Measurements from ENCODE around the gene FADS6.

DNA sequence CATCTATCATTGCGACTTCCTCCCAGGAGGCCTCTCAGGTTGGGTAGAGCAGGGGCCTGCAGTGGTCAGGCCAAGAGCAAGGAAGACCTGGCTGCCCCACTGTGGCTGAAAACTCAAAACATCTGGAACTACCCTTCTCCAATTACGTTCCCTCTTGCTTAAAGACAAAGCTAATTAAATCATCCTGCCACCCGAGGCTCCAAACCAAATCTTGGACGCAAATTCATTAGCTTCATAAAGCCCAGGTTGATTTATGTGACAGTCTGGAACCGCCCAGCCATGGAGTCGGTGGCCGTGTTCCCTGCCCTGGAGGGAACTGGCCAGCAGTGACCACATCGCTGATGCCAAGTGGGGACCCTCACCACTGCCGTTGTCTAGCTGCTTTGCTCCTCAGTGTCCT lies 55.2 kb downstream of the FADS6 start:
- TF ChIP-seq, protein P1, sequence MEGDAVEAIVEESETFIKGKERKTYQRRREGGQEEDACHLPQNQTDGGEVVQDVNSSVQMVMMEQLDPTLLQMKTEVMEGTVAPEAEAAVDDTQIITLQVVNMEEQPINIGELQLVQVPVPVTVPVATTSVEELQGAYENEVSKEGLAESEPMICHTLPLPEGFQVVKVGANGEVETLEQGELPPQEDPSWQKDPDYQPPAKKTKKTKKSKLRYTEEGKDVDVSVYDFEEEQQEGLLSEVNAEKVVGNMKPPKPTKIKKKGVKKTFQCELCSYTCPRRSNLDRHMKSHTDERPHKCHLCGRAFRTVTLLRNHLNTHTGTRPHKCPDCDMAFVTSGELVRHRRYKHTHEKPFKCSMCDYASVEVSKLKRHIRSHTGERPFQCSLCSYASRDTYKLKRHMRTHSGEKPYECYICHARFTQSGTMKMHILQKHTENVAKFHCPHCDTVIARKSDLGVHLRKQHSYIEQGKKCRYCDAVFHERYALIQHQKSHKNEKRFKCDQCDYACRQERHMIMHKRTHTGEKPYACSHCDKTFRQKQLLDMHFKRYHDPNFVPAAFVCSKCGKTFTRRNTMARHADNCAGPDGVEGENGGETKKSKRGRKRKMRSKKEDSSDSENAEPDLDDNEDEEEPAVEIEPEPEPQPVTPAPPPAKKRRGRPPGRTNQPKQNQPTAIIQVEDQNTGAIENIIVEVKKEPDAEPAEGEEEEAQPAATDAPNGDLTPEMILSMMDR (IDR thresholded peaks at IDR 0.05): no peak
- TF ChIP-seq POLR2A (IDR thresholded peaks at IDR 0.05): no peak
